ENCODE results near the gene GALNT7. TPM values are rescaled to one million over a fixed set of nuclear protein-coding genes. Genes with fewer than 3 reads are reported as not detected.

GALNT7 gene
- total RNA-seq, 1 experiment from 2014 or later = 39.4 TPM

DNA sequence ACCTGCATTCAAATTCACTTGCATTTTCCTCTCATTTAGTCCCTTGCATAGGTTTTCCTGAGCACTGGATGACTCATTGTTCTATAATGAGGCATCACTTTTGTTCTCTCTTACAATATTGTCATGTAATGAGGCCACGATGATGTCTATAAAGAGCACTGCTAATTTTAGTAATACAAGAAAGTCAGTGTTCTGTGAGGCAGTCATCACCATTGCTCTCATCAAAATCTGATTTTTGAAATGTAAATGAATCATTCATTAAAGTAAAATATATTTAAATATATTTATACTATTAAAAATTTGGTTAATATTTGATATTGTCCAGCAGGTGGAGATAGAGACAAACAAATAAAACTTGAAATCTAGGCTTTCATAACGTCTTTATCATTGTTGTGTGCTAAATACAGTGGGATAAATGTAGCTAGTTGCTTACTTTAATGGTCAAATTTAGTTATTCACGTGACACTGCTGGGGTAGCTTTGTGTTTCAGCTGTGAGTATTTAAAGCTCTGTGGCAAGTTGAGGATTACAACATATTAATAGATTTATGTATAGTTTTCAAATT is 150.1 kb downstream of the GALNT7 start:
- no peak overlapping the region for H3K4me3 ChIP-seq (ENCODE audit: insufficient read depth, low read depth, low read length)
- DNase-seq = no peak
- no peaks in the 10 kb centered on the region for H3K27me3 ChIP-seq (ENCODE audit: control insufficient read depth, insufficient read depth, low read length)
- peaks cover 5% of the 10 kb centered on the region for H3K36me3 ChIP-seq (replicated peaks; ENCODE audit: control insufficient read depth, insufficient read depth, low read length)

DNA sequence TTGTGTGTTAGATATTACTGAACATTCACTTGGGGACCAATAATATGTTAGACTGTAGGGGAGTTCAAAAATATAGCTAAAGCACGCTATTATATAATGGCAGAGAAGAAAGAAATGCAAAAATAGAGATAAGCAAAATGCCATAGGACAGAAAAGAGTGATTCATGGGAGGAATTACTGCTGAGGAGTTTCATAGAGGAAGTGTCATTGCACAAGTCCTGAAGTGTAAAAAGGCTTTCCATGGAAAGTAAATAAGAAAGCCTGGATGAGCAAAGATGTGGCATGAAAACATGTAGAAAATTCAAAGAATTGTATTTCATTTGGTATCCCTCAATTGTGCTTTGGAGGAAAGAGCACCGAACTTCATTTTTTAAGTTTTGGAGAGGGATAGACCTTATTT is 151.1 kb downstream of the GALNT7 start:
- Histone ChIP-seq H3K36me3 (replicated peaks; ENCODE audit: control insufficient read depth, insufficient read depth, low read length) (peaks cover 4% of the 10 kb centered on the region), H3K4me3 (ENCODE audit: insufficient read depth, low read depth, low read length) (no peak overlapping the region), H3K27me3 (ENCODE audit: control insufficient read depth, insufficient read depth, low read length) (no peaks in the 10 kb centered on the region)
- DNase-seq = no peak

GRCh38 chr4:173325007-173325736 is 156.6 kb downstream of the GALNT7 start:
- no peaks in the 10 kb centered on the region for H3K27me3 ChIP-seq (ENCODE audit: control insufficient read depth, insufficient read depth, low read length)
- no peak for DNase-seq
- H3K4me3 ChIP-seq (ENCODE audit: insufficient read depth, low read depth, low read length) = no peak overlapping the region
- peaks cover 6% of the 10 kb centered on the region for H3K36me3 ChIP-seq (replicated peaks; ENCODE audit: control insufficient read depth, insufficient read depth, low read length)

GRCh38 chr4:173328236-173328901 is 159.8 kb downstream of the GALNT7 start:
- no peak for DNase-seq
- H3K36me3 ChIP-seq (replicated peaks; ENCODE audit: control insufficient read depth, insufficient read depth, low read length) = peaks cover 21% of the 10 kb centered on the region

DNA sequence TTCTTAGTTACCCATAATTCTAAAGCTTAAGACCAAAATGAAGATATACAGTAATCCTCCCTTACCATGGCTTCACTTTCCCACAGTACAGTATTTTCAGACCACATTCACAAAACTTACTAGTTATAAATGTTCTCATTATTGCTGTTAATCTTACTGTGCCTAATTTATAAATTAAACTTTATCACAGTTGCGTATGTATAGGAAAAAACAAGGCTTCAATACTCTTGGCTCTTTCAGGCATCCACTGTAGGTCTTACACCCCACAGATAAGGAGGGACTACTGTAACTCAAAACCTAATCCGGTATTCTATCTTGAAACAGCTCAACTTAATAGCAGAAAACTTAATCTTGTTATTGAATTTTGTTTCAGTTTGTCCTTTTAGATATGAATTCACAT is 162.0 kb downstream of the GALNT7 start:
- Histone ChIP-seq H3K4me3 (ENCODE audit: insufficient read depth, low read depth, low read length) (no peak overlapping the region), H3K27me3 (ENCODE audit: control insufficient read depth, insufficient read depth, low read length) (no peaks in the 10 kb centered on the region), H3K36me3 (replicated peaks; ENCODE audit: control insufficient read depth, insufficient read depth, low read length) (peaks cover 21% of the 10 kb centered on the region)
- no peak for DNase-seq

More at GRCh38 chr4:173328236-173328901, 159.8 kb downstream of the GALNT7 start:
- no peak overlapping the region for H3K4me3 ChIP-seq (ENCODE audit: insufficient read depth, low read depth, low read length)
- H3K27me3 ChIP-seq (ENCODE audit: control insufficient read depth, insufficient read depth, low read length) = no peaks in the 10 kb centered on the region

DNA sequence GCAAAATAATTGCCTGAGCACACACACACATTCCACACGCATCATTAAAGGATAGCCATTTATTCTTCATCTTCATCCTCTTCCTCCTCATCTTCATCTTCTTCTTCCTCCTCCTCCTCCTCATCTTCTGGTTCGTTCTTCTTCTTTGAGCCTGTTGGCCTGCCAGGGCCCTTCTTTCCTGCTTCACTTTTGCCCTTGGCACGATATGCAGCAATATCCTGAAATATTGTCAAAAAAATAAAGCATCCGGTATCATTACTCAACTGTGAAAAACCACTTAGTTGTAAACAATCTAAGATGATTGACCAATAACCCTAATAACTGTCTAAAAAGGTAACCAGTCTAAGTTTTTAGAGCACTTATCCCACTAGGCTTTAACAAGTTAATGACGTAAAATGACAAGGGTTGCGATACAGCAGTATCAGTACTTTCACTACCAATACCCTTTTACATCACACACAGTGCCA is 163.4 kb downstream of the GALNT7 start:
- Histone ChIP-seq H3K36me3 (replicated peaks; ENCODE audit: control insufficient read depth, insufficient read depth, low read length) (peaks cover 21% of the 10 kb centered on the region), H3K27me3 (ENCODE audit: control insufficient read depth, insufficient read depth, low read length) (no peaks in the 10 kb centered on the region), H3K4me3 (ENCODE audit: insufficient read depth, low read depth, low read length) (no peak overlapping the region)
- DNase-seq = no peak

DNA sequence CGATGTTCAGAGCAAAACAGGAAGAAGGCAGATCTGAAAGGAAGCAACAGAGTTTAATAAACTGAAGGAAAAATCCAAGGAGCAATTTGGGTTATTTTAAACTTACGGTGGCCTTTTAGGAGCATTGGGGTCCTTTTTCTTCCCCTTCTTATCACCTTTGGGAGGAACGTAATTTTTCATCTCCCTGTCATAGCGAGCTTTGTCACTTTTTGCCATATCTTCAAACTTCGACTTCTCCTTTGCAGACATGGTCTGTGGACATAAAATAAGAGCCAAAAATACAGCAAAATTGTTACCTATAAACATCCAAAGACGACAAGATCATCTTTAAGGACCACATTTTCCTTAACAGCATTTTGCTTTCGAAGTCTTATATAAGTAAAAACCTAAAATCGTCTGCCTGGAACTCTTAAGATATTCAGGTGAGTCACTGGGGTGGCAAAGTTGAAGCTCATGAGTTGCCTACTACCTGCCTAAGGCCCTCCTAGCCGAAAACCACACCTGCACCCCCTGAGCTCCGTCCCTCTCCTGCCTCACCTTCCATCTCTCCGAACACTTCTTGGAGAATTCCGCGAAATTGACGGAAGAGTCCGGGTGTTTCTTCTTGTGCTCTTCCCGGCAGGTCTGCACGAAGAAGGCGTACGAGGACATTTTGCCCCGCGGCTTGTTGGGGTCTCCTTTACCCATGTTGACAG is 164.5 kb downstream of the GALNT7 start:
- peak; percentile 25 for DNase-seq
- H3K4me3 ChIP-seq (ENCODE audit: insufficient read depth, low read depth, low read length) = peak overlapping the region; percentile 97
- no peaks in the 10 kb centered on the region for H3K27me3 ChIP-seq (ENCODE audit: control insufficient read depth, insufficient read depth, low read length)
- peaks cover 21% of the 10 kb centered on the region for H3K36me3 ChIP-seq (replicated peaks; ENCODE audit: control insufficient read depth, insufficient read depth, low read length)

- peak overlapping the region; percentile 97 for H3K4me3 ChIP-seq (ENCODE audit: insufficient read depth, low read depth, low read length)
- peak; percentile 66 for DNase-seq
- H3K36me3 ChIP-seq (replicated peaks; ENCODE audit: control insufficient read depth, insufficient read depth, low read length) = peaks cover 18% of the 10 kb centered on the region
- no peaks in the 10 kb centered on the region for H3K27me3 ChIP-seq (ENCODE audit: control insufficient read depth, insufficient read depth, low read length)
These were observed 165.1 kb downstream of the GALNT7 start for GRCh38 chr4:173333658-173334084.

DNA sequence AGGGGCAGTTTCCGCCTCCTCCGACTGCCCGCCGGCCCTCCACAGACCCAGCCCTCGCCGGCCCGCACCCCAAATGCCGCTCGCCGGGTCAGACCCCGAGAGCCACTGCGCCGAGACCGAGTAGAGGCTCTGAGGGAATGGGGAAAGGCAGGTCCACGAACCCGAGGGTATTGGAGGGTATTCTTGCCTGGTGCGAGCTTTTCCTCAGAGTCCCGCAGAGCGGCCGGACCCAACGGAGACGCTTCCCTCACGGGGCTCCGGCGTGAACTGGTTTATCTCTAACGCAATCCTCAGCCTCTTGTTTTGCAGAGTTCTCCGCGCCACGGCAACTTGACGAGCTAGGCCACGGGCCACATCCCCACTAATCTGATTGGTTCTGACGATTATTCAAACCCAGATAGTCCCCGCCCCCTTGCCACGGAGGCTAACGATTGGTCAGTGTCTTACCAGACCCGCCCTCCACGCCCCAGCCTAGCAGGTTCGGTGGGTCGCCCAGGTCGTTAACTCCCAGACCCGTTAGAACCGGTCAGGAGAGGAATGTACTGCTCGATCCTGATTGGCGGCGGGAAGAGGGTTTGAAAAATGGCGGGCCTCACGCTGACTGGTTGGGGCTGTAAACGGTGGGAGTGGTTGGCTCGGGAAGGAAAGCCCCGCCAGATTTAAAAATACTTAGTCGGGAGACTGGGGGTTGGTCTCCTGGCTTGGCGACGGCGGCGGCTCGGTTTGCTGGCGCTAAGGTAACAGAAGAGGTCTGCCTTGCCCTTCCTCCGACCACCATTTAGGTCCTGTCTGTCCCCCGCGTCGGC is 165.7 kb downstream of the GALNT7 start, which contains the start of gene HMGB2:
Gene HMGB2, minus strand, starts transcription at position 274 of the 806 bp plus-strand sequence. CDS start 709 bp downstream, outside the sequence.
- peak; percentile 95 for DNase-seq
- Histone ChIP-seq H3K4me3 (ENCODE audit: insufficient read depth, low read depth, low read length) (peak within 1 kb of the TSS; percentile 97), H3K36me3 (replicated peaks; ENCODE audit: control insufficient read depth, insufficient read depth, low read length) (peaks cover 18% of the 10 kb centered on the region), H3K27me3 (ENCODE audit: control insufficient read depth, insufficient read depth, low read length) (no peaks in the 10 kb centered on the region)

GRCh38 chr4:173334891-173335752 is 166.5 kb downstream of the GALNT7 start:
- DNase-seq = peak; percentile 95
- Histone ChIP-seq H3K36me3 (replicated peaks; ENCODE audit: control insufficient read depth, insufficient read depth, low read length) (peaks cover 17% of the 10 kb centered on the region), H3K27me3 (ENCODE audit: control insufficient read depth, insufficient read depth, low read length) (no peaks in the 10 kb centered on the region), H3K4me3 (ENCODE audit: insufficient read depth, low read depth, low read length) (peak overlapping the region; percentile 97)

DNA sequence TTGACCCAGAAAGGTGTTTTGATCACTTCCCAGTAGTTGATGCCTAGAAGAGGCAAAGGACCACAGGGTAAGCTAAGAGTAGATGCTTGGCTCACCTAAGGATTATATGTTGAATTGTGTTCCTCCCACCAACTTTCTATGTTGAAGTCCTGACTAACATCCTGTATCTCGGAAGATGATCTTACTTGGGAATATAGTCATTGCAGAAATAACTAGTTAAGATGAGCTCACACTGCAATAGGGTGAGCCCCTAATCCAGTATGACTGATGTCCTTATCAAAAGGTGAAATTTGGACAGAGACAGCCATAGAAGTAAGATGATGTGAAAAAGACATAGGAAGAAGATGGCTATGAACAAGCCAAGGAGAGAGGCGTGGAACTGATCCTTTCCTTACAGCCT is 168.9 kb downstream of the GALNT7 start:
- no peak for DNase-seq
- H3K36me3 ChIP-seq (replicated peaks; ENCODE audit: control insufficient read depth, insufficient read depth, low read length) = peaks cover 6% of the 10 kb centered on the region
- H3K27me3 ChIP-seq (ENCODE audit: control insufficient read depth, insufficient read depth, low read length) = no peaks in the 10 kb centered on the region
- H3K4me3 ChIP-seq (ENCODE audit: insufficient read depth, low read depth, low read length) = no peak overlapping the region

GRCh38 chr4:173343832-173344397 is 175.3 kb downstream of the GALNT7 start:
- Histone ChIP-seq H3K4me3 (ENCODE audit: insufficient read depth, low read depth, low read length) (no peak overlapping the region), H3K27me3 (ENCODE audit: control insufficient read depth, insufficient read depth, low read length) (no peaks in the 10 kb centered on the region), H3K36me3 (replicated peaks; ENCODE audit: control insufficient read depth, insufficient read depth, low read length) (no peaks in the 10 kb centered on the region)
- no peak for DNase-seq

GRCh38 chr4:173345648-173346047 is 177.0 kb downstream of the GALNT7 start:
- Histone ChIP-seq H3K4me3 (ENCODE audit: insufficient read depth, low read depth, low read length) (no peak overlapping the region), H3K27me3 (ENCODE audit: control insufficient read depth, insufficient read depth, low read length) (no peaks in the 10 kb centered on the region)
- DNase-seq = no peak

More at GRCh38 chr4:173345648-173346047, 177.0 kb downstream of the GALNT7 start:
- H3K36me3 ChIP-seq (replicated peaks; ENCODE audit: control insufficient read depth, insufficient read depth, low read length) = no peaks in the 10 kb centered on the region

Data from H7 (cell line).